WI38 (cell line): ENCODE results near the gene CCSER1.

Experiments used
- H3K4me3 ChIP-seq: 2 replicates; pipeline ENCODE4 v1.5.1; 2011; ENCODE audit warnings: low read depth, mild to moderate bottlenecking, control low read depth, low read length
- CTCF ChIP-seq: IDR thresholded peaks from 2 replicates; pipeline ENCODE4 v1.5.1; 2012; ENCODE audit warnings: low read depth, mild to moderate bottlenecking, control low read depth, low read length

CCSER1 gene

DNA sequence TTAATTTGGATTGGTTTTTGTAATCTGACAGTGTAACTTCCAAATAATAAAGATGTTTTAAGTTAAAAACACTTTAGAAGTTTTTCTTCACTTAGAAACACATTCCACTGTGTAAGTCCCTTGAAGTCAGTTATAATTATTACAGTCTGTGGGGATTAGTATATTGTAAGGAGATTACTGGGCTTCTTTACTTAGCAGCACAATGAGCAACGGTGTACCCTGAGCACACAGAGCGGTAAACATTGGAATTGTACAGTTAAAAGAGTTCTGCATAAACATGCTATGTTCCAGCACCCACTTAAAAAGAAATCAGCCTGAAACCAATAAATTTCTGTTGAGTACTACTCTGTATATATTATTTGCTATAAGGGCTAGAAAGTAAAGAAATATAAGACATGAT lies 44.3 kb downstream of the CCSER1 start:
- no peak overlapping the region for H3K4me3 ChIP-seq
- no peak for TF ChIP-seq CTCF

- no peak overlapping the region for H3K4me3 ChIP-seq
- no peak for TF ChIP-seq CTCF
Observed at GRCh38 chr4:90174621-90175023, 47.4 kb downstream of the CCSER1 start.

DNA sequence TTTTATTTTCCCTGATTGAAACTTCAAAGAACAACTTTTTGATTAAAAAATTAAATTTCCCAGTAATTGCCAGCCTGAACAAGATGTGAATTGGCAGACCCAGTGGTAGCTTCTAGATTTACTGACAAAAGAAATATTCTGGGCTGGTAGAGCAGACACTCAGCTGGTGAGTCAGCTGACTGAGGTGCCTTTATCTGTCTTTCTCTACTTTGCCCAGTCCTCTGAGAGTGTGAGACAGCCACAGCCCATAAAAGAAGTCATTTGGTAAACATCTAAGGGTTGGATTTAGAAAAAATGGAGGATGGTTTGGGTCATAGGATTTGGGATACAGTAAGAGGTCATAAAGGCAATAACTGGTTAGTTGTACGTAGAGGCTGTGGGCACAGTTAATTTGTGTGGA lies 54.5 kb downstream of the CCSER1 start:
- no peak for TF ChIP-seq CTCF
- H3K4me3 ChIP-seq, result no peak overlapping the region

- H3K4me3 ChIP-seq, result no peak overlapping the region
- TF ChIP-seq CTCF, result no peak
Observed at GRCh38 chr4:90183254-90183653, 56.1 kb downstream of the CCSER1 start.

DNA sequence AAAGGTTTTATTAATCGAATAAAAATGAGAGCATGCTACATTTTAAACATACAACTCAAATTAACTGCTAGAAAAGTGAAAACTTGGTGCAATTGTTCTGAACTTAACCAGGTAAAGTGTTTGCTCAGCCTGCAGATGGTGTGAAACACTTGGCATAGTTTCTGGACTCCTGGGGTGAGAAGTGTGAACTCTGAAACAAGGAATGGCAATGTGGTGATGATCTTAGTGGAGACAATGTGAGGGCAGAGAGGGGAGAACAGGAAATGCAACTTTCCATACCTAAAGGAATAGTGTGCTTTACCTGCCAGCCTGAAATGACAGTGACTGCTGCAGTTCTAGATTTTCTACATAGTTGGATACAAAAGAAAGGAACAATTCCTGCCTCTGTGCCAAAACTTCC lies 57.4 kb downstream of the CCSER1 start:
- no peak for TF ChIP-seq CTCF
- H3K4me3 ChIP-seq, result no peak overlapping the region

- no peak overlapping the region for H3K4me3 ChIP-seq
- TF ChIP-seq CTCF, result no peak
Observed at GRCh38 chr4:90185416-90185815, 58.2 kb downstream of the CCSER1 start.

DNA sequence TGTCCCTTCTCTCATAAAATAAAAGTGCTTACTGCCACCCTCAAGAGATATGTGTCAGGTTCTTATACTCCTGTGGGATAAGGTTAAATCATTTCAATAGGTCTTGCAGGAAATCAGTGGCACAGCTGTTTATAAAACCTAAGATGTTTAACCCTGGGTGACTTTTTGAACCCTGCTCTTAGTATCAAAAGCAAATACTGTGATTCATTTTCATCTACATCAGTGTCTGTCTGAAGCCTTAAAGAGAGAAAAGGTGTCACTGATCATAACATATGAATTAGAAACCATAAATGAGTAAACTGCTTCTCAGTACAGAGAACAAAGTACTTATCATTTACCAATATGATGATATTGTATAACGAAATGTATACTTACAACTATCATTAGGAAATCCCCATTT lies 59.0 kb downstream of the CCSER1 start:
- no peak overlapping the region for H3K4me3 ChIP-seq
- TF ChIP-seq CTCF, result no peak
